NCI-H2227 (cell line): ENCODE measurements around the gene LHX5.
A peak's percentile ranks its signal among the peaks of the same experiment; 100 is the strongest.

Experiments
- DNase-seq: peaks from one replicate; lab custom pipeline; 2025; ENCODE audit not compliant: unreplicated experiment; lab: John Stamatoyannopoulos, UW

The LHX5 gene

GRCh38 chr12:113443030-113443539 is 28.6 kb downstream of the LHX5 start:
- no peak for DNase-seq

- DNase-seq, result no peak
These were observed 30.5 kb downstream of the LHX5 start for GRCh38 chr12:113440947-113441782.

- no peak for DNase-seq
These were observed 31.3 kb downstream of the LHX5 start for GRCh38 chr12:113440336-113440735.

GRCh38 chr12:113439606-113440030 is 32.1 kb downstream of the LHX5 start:
- DNase-seq, result peak; percentile 78

GRCh38 chr12:113439301-113439597 is 32.4 kb downstream of the LHX5 start:
- DNase-seq, result no peak

- no peak for DNase-seq
These were observed 33.0 kb downstream of the LHX5 start for GRCh38 chr12:113438523-113439300.

- no peak for DNase-seq
These were observed 34.0 kb downstream of the LHX5 start for GRCh38 chr12:113437729-113438100.

- DNase-seq, result no peak
These were observed 34.5 kb downstream of the LHX5 start for GRCh38 chr12:113436993-113437728.

GRCh38 chr12:113436586-113436985 is 35.1 kb downstream of the LHX5 start:
- DNase-seq, result no peak

GRCh38 chr12:113435367-113435766 is 36.3 kb downstream of the LHX5 start:
- DNase-seq, result no peak

GRCh38 chr12:113432986-113433385 is 38.7 kb downstream of the LHX5 start:
- no peak for DNase-seq

GRCh38 chr12:113428482-113428881 is 43.2 kb downstream of the LHX5 start:
- no peak for DNase-seq

- no peak for DNase-seq
These were observed 43.8 kb downstream of the LHX5 start for GRCh38 chr12:113427882-113428281.

GRCh38 chr12:113425960-113426453 is 45.7 kb downstream of the LHX5 start:
- DNase-seq, result no peak

- no peak for DNase-seq
These were observed 46.5 kb downstream of the LHX5 start for GRCh38 chr12:113424915-113425823.

- no peak for DNase-seq
These were observed 47.2 kb downstream of the LHX5 start for GRCh38 chr12:113424456-113424855.

GRCh38 chr12:113422886-113423669 is 48.6 kb downstream of the LHX5 start:
- DNase-seq, result no peak

GRCh38 chr12:113422030-113422885 is 49.4 kb downstream of the LHX5 start, which contains the start of gene SDSL:
SDSL (plus strand) TSS chr12:113422380; CDS start chr12:113427983, 5,603 bp downstream.
- DNase-seq, result peak; percentile 72
